GM23338 (cell line): ENCODE measurements around the gene KISS1R.

Experiments
- EZH2 ChIP-seq: fragments of 200-600 bp; sonication (generic); IDR thresholded peaks from one replicate; pipeline ENCODE4 v1.8.0; 2017; ENCODE audit warnings: antibody characterized with exemption, mild to moderate bottlenecking, low read depth; ENCODE audit not compliant: unreplicated experiment
- POLR2AphosphoS5 ChIP-seq: IDR thresholded peaks from 2 replicates; pipeline ENCODE4 v1.6.1; 2016; ENCODE audit warnings: antibody characterized with exemption, low read depth
- TF ChIP-seq, protein P1 (sequence below), 2 experiments: fragments of 200-600 bp in 1 of 2; sonication (generic) in 1 of 2; conservative IDR thresholded peaks; 2 replicates each; pipeline versions ENCODE4 v1.5.1 to v1.6.1; 2016 to 2017; ENCODE audit warnings: antibody characterized with exemption in 2 of 2, low read depth in 2 of 2, mild to moderate bottlenecking in 2 of 2, moderate library complexity in 1 of 2

DNA sequence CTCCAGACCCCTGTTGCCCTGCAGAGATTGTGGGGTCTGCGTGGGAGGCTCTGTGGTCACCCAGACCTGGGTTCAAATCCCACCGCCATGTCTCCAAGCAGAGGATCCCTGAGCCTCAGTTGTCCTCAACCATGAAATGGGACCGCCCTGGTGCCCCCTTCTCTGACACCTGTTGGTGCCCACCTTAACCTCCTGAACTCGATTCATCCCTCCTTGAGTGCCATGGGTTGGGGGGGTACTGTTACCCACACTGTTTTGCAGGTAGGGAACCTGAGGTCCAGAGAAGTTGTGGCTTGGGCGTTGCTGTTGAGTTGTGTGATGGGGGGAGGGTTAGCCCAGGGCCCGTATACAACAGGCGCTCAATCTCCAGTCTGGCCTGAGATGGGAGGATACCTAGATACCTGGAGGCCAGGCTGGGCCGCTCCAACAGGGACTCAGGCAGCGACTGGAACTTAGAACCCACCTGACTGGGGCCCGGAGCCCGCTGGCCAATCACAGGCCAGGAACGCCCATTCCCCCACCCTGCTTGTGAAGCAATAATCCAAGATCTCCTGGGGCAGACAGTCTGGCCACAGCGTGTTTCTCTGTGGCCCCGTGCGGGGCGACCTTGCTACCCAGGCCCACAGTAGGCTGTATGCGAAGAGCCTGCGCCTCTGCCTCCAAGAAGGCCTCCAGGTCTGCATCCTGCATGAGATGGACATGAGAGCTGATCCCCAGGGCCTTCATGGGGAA lies 11.5 kb downstream of the KISS1R start:
- TF ChIP-seq, protein P1, sequence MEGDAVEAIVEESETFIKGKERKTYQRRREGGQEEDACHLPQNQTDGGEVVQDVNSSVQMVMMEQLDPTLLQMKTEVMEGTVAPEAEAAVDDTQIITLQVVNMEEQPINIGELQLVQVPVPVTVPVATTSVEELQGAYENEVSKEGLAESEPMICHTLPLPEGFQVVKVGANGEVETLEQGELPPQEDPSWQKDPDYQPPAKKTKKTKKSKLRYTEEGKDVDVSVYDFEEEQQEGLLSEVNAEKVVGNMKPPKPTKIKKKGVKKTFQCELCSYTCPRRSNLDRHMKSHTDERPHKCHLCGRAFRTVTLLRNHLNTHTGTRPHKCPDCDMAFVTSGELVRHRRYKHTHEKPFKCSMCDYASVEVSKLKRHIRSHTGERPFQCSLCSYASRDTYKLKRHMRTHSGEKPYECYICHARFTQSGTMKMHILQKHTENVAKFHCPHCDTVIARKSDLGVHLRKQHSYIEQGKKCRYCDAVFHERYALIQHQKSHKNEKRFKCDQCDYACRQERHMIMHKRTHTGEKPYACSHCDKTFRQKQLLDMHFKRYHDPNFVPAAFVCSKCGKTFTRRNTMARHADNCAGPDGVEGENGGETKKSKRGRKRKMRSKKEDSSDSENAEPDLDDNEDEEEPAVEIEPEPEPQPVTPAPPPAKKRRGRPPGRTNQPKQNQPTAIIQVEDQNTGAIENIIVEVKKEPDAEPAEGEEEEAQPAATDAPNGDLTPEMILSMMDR (conservative IDR thresholded peaks at IDR 0.05; ENCODE audit: low read depth in 2 of 2) = no peak
- TF ChIP-seq EZH2 (no peak), POLR2AphosphoS5 (no peak)
